ENCODE measurements around the gene REXO5. TPM values are rescaled to one million over a fixed set of nuclear protein-coding genes. Genes with fewer than 3 reads are reported as not detected.

REXO5 gene
- total RNA-seq, 1 experiment from 2014 or later: 6.7 TPM

- H2BK15ac ChIP-seq (ENCODE audit: low read depth, low read length): no peak overlapping the region
- no peak overlapping the region for H2AK5ac ChIP-seq (ENCODE audit: insufficient read length, low read length)
- no peak overlapping the region for H3K14ac ChIP-seq (ENCODE audit: insufficient read depth, low read length)
- H4K20me1 ChIP-seq (ENCODE audit: control insufficient read depth, insufficient read depth, insufficient read length): no peaks in the 10 kb centered on the region
- Mint-ChIP-seq H3K4me3 (no peak overlapping the region), H3K27me3 (ENCODE audit: low read depth) (no peaks in the 10 kb centered on the region), H3K4me1 (peaks cover 20 to 23% of the 10 kb centered on the region in 2 experiments), H3K9me3 (no peaks in the 10 kb centered on the region), H3K27ac (no peak overlapping the region; a peak in 1 of 7 replicates), H3K36me3 (ENCODE audit: insufficient read depth in 1 of 3, low read depth in 3 of 3) (peaks cover 0 to 3% (median 0%) of the 10 kb centered on the region in 3 experiments; a peak in 3 of 7 replicates)
- no peak overlapping the region for H3T11ph ChIP-seq (ENCODE audit: low read length)
- H3K23ac ChIP-seq (ENCODE audit: insufficient read length, low read depth, low read length): no peak overlapping the region
- H2AFZ ChIP-seq (ENCODE audit: low read length): no peak overlapping the region
- no CpG with 5 or more reads among the region's 9 CpGs for WGBS (ENCODE audit: extremely low coverage, insufficient read length, low lambda C conversion rate)
- H3K9ac ChIP-seq (ENCODE audit: extremely low read depth, insufficient read length, low read length): no peak overlapping the region
- no peak overlapping the region for H2BK5ac ChIP-seq (ENCODE audit: insufficient read length, low read length)
- H3K56ac ChIP-seq (ENCODE audit: insufficient read length, low read depth, low read length): no peak overlapping the region
- no peak for DNase-seq
- H3K18ac ChIP-seq (ENCODE audit: insufficient read length, low read depth, low read length): no peak overlapping the region
- peaks cover 13% of the 10 kb centered on the region for H3K79me1 ChIP-seq (ENCODE audit: insufficient read depth, low read depth, low read length, poor library complexity, severe bottlenecking)
- no peaks in the 10 kb centered on the region for H3K23me2 ChIP-seq (ENCODE audit: insufficient read length, low read depth, low read length, poor library complexity, severe bottlenecking)
- no peaks in the 10 kb centered on the region for H3K27me3 ChIP-seq (ENCODE audit: insufficient read depth, low read length)
- peaks cover 7% of the 10 kb centered on the region; the same call in 1 of the 2 replicates for H3K79me2 ChIP-seq (ENCODE audit: insufficient read depth, low read length)
- no peak overlapping the region for H2BK120ac ChIP-seq (ENCODE audit: low read depth, low read length, poor library complexity, severe bottlenecking)
- no peaks in the 10 kb centered on the region for H3K9me3 ChIP-seq (ENCODE audit: control insufficient read depth, low read depth, low read length)
- no peak overlapping the region for H4K91ac ChIP-seq (ENCODE audit: insufficient read length, low read depth, low read length)
- H3K4me1 ChIP-seq (ENCODE audit: insufficient read depth, low read length): no peaks in the 10 kb centered on the region
- no peak overlapping the region for H2BK12ac ChIP-seq (ENCODE audit: insufficient read length, low read depth, low read length)
- no peak overlapping the region for H4K8ac ChIP-seq (replicated peaks; ENCODE audit: insufficient read length, low read depth, low read length)
- H2BK20ac ChIP-seq (ENCODE audit: low read depth, low read length, poor library complexity, severe bottlenecking): no peak overlapping the region
- TF ChIP-seq, protein P1, sequence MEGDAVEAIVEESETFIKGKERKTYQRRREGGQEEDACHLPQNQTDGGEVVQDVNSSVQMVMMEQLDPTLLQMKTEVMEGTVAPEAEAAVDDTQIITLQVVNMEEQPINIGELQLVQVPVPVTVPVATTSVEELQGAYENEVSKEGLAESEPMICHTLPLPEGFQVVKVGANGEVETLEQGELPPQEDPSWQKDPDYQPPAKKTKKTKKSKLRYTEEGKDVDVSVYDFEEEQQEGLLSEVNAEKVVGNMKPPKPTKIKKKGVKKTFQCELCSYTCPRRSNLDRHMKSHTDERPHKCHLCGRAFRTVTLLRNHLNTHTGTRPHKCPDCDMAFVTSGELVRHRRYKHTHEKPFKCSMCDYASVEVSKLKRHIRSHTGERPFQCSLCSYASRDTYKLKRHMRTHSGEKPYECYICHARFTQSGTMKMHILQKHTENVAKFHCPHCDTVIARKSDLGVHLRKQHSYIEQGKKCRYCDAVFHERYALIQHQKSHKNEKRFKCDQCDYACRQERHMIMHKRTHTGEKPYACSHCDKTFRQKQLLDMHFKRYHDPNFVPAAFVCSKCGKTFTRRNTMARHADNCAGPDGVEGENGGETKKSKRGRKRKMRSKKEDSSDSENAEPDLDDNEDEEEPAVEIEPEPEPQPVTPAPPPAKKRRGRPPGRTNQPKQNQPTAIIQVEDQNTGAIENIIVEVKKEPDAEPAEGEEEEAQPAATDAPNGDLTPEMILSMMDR (conservative IDR thresholded peaks at IDR 0.05): no peak
- no peak overlapping the region for H3K4ac ChIP-seq (ENCODE audit: low read depth, low read length)
- no peak overlapping the region for H3K27ac ChIP-seq (ENCODE audit: insufficient read length, low read depth, low read length)
- no peak overlapping the region for H4K5ac ChIP-seq (ENCODE audit: insufficient read length, low read depth, low read length)
- H3K4me2 ChIP-seq (ENCODE audit: insufficient read depth, insufficient read length, low read length): no peak overlapping the region
Observed at GRCh38 chr16:20871941-20872815, 65.9 kb downstream of the REXO5 start.

All from H9 (cell line).